ENCODE data around the gene CHN2.
"Not testable (repeated sequence)": the region's sequence is repeated elsewhere in the genome, so short reads cannot be mapped to it uniquely, and the experiment has no call there.

DNA sequence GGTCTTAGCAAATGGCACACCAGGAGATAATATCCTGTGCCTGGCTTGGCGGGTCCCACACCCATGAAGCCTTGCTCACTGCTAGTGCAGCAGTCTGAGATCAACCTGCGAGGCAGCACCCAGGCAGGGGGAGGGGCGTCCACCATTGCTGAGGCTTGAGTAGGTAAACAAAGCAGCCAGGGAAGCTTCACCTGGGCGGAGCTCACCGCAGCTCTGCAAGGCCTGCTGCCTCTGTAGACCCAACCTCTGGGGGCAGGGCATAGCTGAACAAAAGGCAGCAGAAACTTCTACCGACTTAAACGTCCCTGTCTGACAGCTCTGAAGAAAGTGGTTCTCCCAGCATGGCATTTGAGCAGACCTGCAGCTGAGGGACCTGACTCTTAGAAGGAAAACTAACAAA, 334.0 kb downstream of the CHN2 start:
- not testable (repeated sequence) for TF ChIP-seq POLR2A, POLR2AphosphoS5 (IDR thresholded peaks at IDR 0.05)
- TF ChIP-seq, protein P1, sequence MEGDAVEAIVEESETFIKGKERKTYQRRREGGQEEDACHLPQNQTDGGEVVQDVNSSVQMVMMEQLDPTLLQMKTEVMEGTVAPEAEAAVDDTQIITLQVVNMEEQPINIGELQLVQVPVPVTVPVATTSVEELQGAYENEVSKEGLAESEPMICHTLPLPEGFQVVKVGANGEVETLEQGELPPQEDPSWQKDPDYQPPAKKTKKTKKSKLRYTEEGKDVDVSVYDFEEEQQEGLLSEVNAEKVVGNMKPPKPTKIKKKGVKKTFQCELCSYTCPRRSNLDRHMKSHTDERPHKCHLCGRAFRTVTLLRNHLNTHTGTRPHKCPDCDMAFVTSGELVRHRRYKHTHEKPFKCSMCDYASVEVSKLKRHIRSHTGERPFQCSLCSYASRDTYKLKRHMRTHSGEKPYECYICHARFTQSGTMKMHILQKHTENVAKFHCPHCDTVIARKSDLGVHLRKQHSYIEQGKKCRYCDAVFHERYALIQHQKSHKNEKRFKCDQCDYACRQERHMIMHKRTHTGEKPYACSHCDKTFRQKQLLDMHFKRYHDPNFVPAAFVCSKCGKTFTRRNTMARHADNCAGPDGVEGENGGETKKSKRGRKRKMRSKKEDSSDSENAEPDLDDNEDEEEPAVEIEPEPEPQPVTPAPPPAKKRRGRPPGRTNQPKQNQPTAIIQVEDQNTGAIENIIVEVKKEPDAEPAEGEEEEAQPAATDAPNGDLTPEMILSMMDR (IDR thresholded peaks at IDR 0.05) = not testable (repeated sequence)
